Breast epithelium (tissue), 3 donors: ENCODE results near the gene NUBP1.

ENCODE experiments used
- CTCF ChIP-seq, 3 donors: fragments of 450-650 bp; IDR thresholded peaks; one replicate each; pipeline ENCODE4 v1.5.1; 2016 to 2017; ENCODE audit warnings: antibody characterized with exemption in 3 of 3, mild to moderate bottlenecking in 3 of 3, moderate library complexity in 3 of 3
- POLR2A ChIP-seq: fragments of 450-650 bp; IDR thresholded peaks from one replicate; pipeline ENCODE4 v1.6.1; 2016; ENCODE audit warnings: antibody characterized with exemption, mild to moderate bottlenecking, moderate library complexity

DNA sequence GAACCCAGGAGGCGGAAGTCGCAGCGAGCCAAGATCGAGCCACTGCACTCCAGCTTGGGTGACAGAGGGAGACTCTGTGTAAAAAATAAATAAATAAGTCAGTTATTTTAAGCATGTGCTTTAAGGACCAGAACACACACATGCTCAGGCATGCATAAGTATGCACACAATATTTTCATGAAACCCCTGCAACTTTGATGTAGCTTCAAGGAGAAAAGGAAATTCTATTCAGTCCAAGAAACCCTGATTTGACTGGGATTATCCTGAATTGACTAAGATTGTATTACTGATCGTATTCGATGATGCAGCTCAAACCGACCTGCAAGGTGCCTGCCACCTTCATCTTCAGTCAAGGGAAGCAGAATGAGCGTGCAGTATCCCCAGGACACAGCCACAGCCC is 49.8 kb upstream of the NUBP1 start:
- TF ChIP-seq CTCF (IDR thresholded peaks at IDR 0.05) (no peak), POLR2A (no peak)
